Glutamatergic neuron (in vitro differentiated cells): ENCODE results near the gene PFKFB1. TPM values are rescaled to one million over a fixed set of nuclear protein-coding genes. Genes with fewer than 3 reads are reported as not detected.

Source experiments
- DNase-seq: peaks from one replicate; pipeline ENCODE4 v3.0.0; 2022
- H3K27ac Mint-ChIP-seq: one replicate; pipeline ENCODE4 v1.8.0; 2020; ENCODE audit warnings: mild to moderate bottlenecking, mixed read lengths, inconsistent platforms; ENCODE audit not compliant: unreplicated experiment
- H3K27me3 Mint-ChIP-seq: one replicate; pipeline ENCODE4 v1.8.0; 2020; ENCODE audit warnings: mild to moderate bottlenecking, moderate library complexity, mixed read lengths, inconsistent platforms; ENCODE audit not compliant: unreplicated experiment
- H3K36me3 Mint-ChIP-seq: one replicate; pipeline ENCODE4 v1.8.0; 2020; ENCODE audit warnings: mild to moderate bottlenecking, mixed read lengths, inconsistent platforms; ENCODE audit not compliant: unreplicated experiment
- H3K4me1 Mint-ChIP-seq: one replicate; pipeline ENCODE4 v1.8.0; 2020; ENCODE audit warnings: mild to moderate bottlenecking, low read depth, mixed read lengths, inconsistent platforms; ENCODE audit not compliant: unreplicated experiment
- H3K4me3 Mint-ChIP-seq: one replicate; pipeline ENCODE4 v1.8.0; 2020; ENCODE audit warnings: mild to moderate bottlenecking, mixed read lengths, inconsistent platforms; ENCODE audit not compliant: unreplicated experiment
- H3K9me3 Mint-ChIP-seq: one replicate; pipeline ENCODE4 v1.8.0; 2020; ENCODE audit warnings: mild to moderate bottlenecking, moderate library complexity, mixed read lengths, inconsistent platforms; ENCODE audit not compliant: unreplicated experiment
- CTCF ChIP-seq: fragments of 200-600 bp; sonication (generic); IDR thresholded peaks from one replicate; pipeline ENCODE4 v1.5.0; 2021; ENCODE audit not compliant: partially characterized antibody, unreplicated experiment
- total RNA-seq: library from RNA; stranded (reverse); fragmentation: NEBNext Ultra II Directional; extraction: Animal tissue kit (Norgen Biotek cat#: 25700); gene quantifications from one replicate; pipeline ENCODE4 v1.2.1, GENCODE V29; 2021; ENCODE audit not compliant: unreplicated experiment

PFKFB1 gene
- total RNA-seq, 1 donor from 2014 or later, result 1.1 TPM

- TF ChIP-seq CTCF, result no peak
- DNase-seq, result no peak
- Mint-ChIP-seq H3K4me1 (peaks cover 5% of the 10 kb centered on the region), H3K27me3 (no peaks in the 10 kb centered on the region), H3K27ac (no peak overlapping the region), H3K4me3 (no peak overlapping the region), H3K9me3 (peaks cover 4% of the 10 kb centered on the region), H3K36me3 (no peaks in the 10 kb centered on the region)
Measured at GRCh38 chrX:55005256-55005655, 11.3 kb upstream of the PFKFB1 start.

GRCh38 chrX:55004231-55004630 is 10.2 kb upstream of the PFKFB1 start:
- no peaks in the 10 kb centered on the region for H3K27me3 Mint-ChIP-seq
- H3K4me3 Mint-ChIP-seq, result no peak overlapping the region
- no peak overlapping the region for H3K27ac Mint-ChIP-seq
- H3K4me1 Mint-ChIP-seq, result peaks cover 5% of the 10 kb centered on the region
- TF ChIP-seq CTCF, result no peak
- no peaks in the 10 kb centered on the region for H3K36me3 Mint-ChIP-seq
- peaks cover 4% of the 10 kb centered on the region for H3K9me3 Mint-ChIP-seq
- no peak for DNase-seq

- peak; percentile 83 for DNase-seq
- H3K4me3 Mint-ChIP-seq, result peak within 1 kb of the TSS; percentile 93
- H3K27ac Mint-ChIP-seq, result peak within 1 kb of the TSS; percentile 94
- TF ChIP-seq CTCF, result no peak
- peaks cover 5% of the 10 kb centered on the region for H3K4me1 Mint-ChIP-seq
- H3K27me3 Mint-ChIP-seq, result no peaks in the 10 kb centered on the region
- H3K36me3 Mint-ChIP-seq, result no peaks in the 10 kb centered on the region
- peaks cover 4% of the 10 kb centered on the region for H3K9me3 Mint-ChIP-seq
Measured at GRCh38 chrX:54999717-55000598, 6.0 kb upstream of the PFKFB1 start, which contains the start of gene APEX2. TSS of gene APEX2 (plus strand) at chrX:55000363. CDS start at chrX:55000423, 60 bp downstream.

DNA sequence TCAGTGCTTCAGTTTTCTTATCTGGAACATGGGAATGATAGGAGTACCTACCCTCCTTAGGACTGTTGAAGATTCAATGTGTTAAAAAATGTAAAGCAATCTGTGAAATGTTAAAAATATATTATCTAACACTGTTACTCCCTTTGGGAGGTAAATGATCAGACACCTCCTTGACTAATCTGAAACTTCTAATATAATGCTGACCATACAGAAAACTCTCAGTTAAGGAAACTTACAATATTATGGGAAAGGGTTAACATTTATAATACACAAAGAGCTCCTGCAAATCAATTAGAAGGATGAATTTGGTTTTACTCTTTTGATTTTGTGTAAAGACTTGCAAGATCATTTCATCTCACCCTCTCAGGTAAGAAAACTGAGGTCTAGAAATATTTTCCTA is 1.6 kb upstream of the PFKFB1 start:
- Mint-ChIP-seq H3K9me3 (peaks cover 2% of the 10 kb centered on the region), H3K36me3 (no peaks in the 10 kb centered on the region), H3K4me1 (peaks cover under 1% of the 10 kb centered on the region), H3K4me3 (no peak overlapping the region), H3K27me3 (no peaks in the 10 kb centered on the region), H3K27ac (no peak overlapping the region)
- DNase-seq, result no peak
- no peak for TF ChIP-seq CTCF

- H3K36me3 Mint-ChIP-seq, result no peaks in the 10 kb centered on the region
- TF ChIP-seq CTCF, result no peak
- no peaks in the 10 kb centered on the region for H3K4me1 Mint-ChIP-seq
- no peak for DNase-seq
- no peaks in the 10 kb centered on the region for H3K27me3 Mint-ChIP-seq
- H3K4me3 Mint-ChIP-seq, result no peak overlapping the region
- H3K9me3 Mint-ChIP-seq, result no peaks in the 10 kb centered on the region
- H3K27ac Mint-ChIP-seq, result no peak overlapping the region
Measured at GRCh38 chrX:54994668-54995351, 822 bp upstream of the PFKFB1 start.
